ENCODE data around the gene ADTRP.

- TF ChIP-seq CTCF (IDR thresholded peaks at IDR 0.05 in 8 of 11, conservative IDR thresholded peaks at IDR 0.05 in 3 of 11) (no peak), POLR2A (IDR thresholded peaks at IDR 0.05) (no peak), POLR2AphosphoS5 (IDR thresholded peaks at IDR 0.05) (no peak)
These were observed 40.9 kb upstream of the ADTRP start for GRCh38 chr6:11819486-11819885.
